NCI-H748 treated with DMSO at 0.1 percent for 48 hours (cell line): ENCODE results near the gene CACNA2D1.

ENCODE experiments used
- DNase-seq: peaks from one replicate; lab custom pipeline; 2025; lab: John Stamatoyannopoulos, UW

The CACNA2D1 gene

GRCh38 chr7:82286096-82286797, 157.3 kb downstream of the CACNA2D1 start:
- DNase-seq: no peak

DNA sequence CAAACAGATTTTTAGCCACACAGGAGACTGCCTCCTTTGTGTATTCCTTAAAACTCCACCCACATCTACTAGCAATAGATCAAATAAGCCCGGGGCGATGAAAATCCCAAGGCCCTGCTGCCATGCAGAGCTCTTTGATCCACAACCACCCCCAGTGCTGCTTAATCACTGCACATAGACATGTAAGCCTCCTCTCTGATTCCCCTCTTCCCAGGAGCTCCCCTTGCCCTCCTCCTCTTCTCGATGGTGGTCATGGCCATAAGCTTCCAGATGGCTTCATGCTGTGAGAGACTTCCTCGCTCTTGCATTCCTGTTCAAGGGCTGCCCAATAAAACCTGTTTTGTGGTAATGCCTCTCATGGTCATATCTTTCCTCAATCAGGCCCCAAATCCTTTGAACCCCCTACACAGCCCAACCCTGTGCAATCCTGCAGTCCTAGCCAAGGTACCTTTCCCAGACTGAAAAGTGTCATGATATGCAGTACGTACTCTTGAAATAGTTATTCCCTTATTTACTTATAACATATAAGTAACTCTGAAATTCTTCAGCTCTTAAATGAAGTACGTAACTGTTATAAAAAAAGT, 158.5 kb downstream of the CACNA2D1 start:
- no peak for DNase-seq

DNA sequence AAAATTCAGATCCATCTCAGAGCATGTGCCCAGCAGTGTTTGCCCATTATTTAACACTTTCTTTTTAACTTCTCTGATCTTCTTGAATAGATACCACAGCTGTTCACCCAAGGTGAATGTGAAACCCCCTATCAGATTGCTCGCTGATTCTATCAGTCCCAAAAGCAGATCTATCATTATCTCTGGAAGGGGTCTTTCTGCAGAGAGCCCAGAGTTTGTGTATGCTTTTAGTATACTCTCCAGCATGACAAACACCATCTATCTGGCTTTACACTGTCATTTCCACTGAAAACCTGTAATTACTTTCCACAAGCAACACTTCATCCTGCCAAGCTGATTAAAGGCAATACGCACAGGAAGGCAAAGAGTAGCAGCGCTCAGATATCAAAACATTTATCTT, 168.2 kb downstream of the CACNA2D1 start:
- peak; percentile 86 for DNase-seq

DNA sequence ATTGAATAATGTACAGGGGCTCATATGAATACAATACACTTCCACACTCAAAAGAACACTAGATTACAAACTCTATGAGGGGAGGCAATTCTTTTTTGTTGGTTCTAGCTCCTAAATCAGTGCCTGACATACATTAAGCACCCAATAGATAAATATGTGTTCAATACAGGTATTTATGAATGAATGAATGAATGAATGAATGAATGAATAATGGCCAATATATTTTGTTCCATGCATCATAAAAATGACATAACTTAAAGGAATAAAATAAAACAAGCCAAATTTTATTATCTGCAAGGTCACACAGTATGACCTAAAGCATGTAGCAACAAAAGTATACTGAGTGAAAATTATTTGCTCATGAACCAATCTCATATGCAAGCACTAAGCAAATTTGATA, 168.9 kb downstream of the CACNA2D1 start:
- no peak for DNase-seq

DNA sequence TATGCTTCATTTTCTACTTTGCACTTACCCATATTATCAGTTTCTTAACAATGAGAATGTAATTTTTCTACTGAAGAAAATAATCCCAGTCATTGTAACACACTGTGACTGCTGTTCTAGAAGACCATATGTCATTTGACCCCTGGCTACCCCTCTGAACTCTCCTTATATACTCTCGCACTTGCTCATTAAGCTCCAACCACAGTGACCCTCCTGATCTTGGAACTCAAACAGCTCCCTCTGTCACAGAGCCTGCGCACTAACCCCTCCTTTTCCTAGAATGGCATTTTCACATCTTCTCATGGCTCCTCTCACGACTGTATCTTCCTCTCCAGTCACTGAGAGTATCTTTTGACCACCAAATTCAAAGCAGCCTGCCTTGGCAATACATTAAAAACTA, 169.7 kb downstream of the CACNA2D1 start:
- DNase-seq: no peak

- no peak for DNase-seq
Measured at GRCh38 chr7:82270870-82271269, 172.7 kb downstream of the CACNA2D1 start.

DNA sequence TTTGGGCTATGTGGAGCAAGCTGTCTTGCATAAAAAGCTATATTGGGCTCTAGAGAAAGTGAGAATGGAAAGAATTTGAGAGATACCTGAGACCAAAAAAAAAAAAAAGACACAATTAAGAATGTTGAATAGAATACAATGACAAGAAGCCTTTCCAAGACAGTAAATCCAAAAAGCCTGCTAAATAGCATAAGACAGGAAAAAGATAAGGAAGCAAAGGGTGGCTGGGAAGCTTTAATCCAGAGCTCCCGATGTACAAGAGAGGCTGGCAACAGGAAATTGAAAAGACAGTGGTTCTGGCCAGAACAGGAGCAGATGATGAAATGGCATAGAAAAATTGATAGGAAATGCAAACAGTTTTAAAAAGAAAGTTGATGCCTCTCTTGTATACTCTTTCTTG, 174.9 kb downstream of the CACNA2D1 start:
- DNase-seq: no peak

- no peak for DNase-seq
Measured at GRCh38 chr7:82266081-82266480, 177.5 kb downstream of the CACNA2D1 start.

- DNase-seq: peak; percentile 14
Measured at GRCh38 chr7:82264783-82265305, 178.7 kb downstream of the CACNA2D1 start.

GRCh38 chr7:82263920-82264782, 179.4 kb downstream of the CACNA2D1 start:
- DNase-seq: peak; percentile 30

GRCh38 chr7:82258181-82258580, 185.4 kb downstream of the CACNA2D1 start:
- DNase-seq: no peak

GRCh38 chr7:82257118-82257695, 186.4 kb downstream of the CACNA2D1 start:
- DNase-seq: no peak

DNA sequence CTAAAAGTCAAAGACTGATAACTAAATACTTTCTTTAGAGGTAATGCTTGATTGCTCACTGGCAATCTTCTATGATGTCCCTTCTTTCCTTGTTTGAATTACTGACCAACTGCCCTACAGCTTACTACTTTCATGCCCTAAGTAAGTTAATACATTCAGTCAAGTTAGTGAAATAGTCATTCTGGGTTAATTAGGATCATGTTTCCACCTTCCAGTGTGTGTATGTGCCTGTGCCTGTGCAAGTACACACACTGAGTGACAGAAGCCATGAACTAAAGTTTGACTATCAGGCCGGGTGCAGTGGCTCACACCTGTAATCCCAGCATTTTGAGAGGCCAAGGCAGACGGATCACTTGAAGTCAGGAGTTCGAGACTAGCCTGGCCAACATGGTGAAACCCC, 187.9 kb downstream of the CACNA2D1 start:
- DNase-seq: no peak

- DNase-seq: no peak
Measured at GRCh38 chr7:82250598-82250997, 193.0 kb downstream of the CACNA2D1 start.

GRCh38 chr7:82249979-82250378, 193.6 kb downstream of the CACNA2D1 start:
- no peak for DNase-seq

DNA sequence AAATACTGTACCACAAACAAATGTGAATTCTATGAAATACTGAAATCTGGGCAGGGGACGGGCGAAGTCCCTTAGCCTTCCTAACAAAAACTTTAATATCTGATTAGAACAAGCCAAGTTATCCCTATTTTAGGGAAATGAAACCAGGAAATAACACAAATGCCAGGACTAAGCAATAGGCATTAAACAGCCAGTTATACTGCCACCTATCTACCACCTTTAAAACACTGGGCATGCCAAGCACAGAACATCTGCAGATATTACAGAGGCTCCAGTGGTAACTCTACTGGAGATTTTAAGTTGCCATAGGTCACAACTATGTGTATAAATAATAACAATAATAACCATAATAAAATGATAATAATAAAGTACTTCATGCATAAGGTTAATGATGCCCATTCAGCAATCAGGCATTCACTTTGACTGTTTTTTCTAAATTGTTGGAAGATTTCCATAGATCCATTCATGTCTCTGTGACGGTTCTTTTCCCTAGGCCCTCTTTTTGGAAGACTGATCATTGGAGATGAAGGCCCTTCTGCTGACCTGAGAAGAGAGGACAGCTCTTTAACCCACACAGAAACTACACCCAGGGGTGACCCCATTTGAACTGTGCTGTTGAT, 195.7 kb downstream of the CACNA2D1 start:
- DNase-seq: no peak

DNA sequence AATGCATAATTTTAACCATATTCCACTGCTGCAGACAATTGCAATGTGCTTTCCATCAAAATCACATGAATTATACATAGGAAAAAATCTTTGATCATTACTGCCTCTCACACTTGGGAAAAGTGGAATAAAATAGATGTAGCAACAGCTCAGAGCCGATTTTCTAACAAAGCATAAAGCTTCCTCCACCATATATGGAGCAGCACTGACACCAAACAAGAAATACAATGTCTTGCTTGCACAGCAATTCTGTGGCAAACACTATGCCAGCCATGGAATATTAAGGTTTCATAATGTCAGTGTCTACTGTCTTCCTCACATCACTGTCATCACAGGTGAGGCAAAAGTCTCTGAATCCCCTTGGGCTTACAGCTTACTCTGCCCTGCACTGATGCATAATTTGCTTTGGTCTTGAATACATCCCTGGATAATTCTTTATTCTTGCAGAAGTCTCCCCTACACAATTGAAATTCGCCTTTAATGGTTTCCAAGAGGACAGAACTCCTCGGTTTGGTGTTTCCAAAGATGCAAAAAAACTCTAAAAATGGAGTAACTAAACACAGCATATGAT, 198.5 kb downstream of the CACNA2D1 start:
- no peak for DNase-seq

- DNase-seq: peak; percentile 12
Measured at GRCh38 chr7:82241356-82241755, 202.2 kb downstream of the CACNA2D1 start.

DNA sequence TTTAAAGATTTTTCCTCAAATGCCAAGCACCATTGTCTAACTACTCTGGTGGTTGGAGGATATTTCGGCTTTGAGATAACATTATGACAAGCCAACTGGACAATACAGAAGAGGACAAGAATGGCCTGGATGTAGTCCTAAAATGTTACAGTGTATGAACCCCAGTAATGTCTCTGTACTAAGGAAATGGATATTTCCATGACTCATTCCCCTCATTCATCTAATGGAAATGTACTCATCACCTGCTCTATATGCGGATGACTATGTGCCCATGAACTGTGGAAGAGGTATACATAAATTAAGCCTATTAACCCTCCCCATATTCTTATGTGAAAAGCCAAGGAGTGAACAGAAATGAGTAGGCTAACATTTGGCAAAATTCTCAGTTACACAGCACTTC, 207.9 kb downstream of the CACNA2D1 start:
- DNase-seq: no peak

DNA sequence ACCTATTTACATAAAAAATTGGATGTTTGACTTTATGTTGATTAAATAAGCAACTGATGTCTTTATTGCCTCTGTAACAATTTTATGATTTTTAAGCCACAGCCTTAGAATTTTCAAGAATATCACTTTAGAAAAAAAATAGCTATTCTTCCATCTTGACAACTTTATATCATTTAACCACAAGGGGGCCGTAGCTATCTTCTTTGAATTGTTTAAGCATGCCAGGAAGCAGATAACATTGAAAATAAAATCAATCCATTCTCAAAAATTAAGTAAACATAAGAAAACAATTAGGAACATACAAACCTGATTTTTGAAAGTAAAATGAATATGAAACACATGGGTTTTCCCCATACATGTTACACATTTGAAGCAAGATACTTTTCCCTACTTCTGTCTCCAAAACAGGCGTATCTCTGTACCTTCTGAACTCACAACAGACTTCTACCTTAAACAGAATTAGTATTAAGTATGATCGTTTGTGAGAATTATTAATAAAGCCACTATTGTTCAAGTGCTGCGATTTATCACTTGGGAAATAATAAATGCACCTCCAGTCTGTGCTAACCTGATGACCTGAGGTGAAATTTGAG, 209.0 kb downstream of the CACNA2D1 start:
- DNase-seq: peak; percentile 71
